HCT116 (cell line): Measurements from ENCODE around the gene EPHA6. TPM values are rescaled to one million over a fixed set of nuclear protein-coding genes. Genes with fewer than 3 reads are reported as not detected.

Experiments
- ATAC-seq: fragments of 200-7000 bp; cut with Tn5 transposase; 2 replicates; pipeline ENCODE4 v1.9.1; 2020; ENCODE audit warnings: mild to moderate bottlenecking, moderate library complexity
- BruUV-seq: library from RNA; stranded (reverse); fragments of 400-500 nt; replicated peaks from 2 replicates; lab custom pipeline; 2021; lab: Mats Ljungman, UMichigan
- CTCF ChIA-PET: fragments of 300-600 bp; sonication (Branson Sonifier 250); formaldehyde crosslinking; loops from one replicate; lab custom pipeline; 2021; ENCODE audit warnings: antibody characterized with exemption; lab: Charles Lee
- POLR2A ChIA-PET: fragments of 300-600, 350-600 bp; sonication (Branson Sonifier 250); formaldehyde crosslinking; loops from one replicate; lab custom pipeline; 2021; ENCODE audit warnings: antibody characterized with exemption; lab: Charles Lee
- RAD21 ChIA-PET, 2 experiments: fragments of 300-600 bp; sonication (Branson Sonifier 250); formaldehyde crosslinking; loops; one replicate each; lab custom pipeline; 2023; ENCODE audit warnings: low total read pairs in 2 of 2; ENCODE audit not compliant: uncharacterized antibody in 2 of 2, unreplicated experiment in 2 of 2, low non-redundant PET in 1 of 2; lab: Charles Lee
- DNase-seq: peaks from one replicate; pipeline ENCODE4 v3.0.0-alpha.2; 2010; ENCODE audit warnings: low read depth, low spot score
- H2AFZ ChIP-seq: fragments of 200-600 bp; shearing (Covaris generic), sonication (generic); 2 replicates; pipeline ENCODE4 v1.6.1; 2017; ENCODE audit warnings: low read depth, mixed run types, mixed read lengths, antibody characterized with exemption, low read length; ENCODE audit not compliant: poor library complexity, severe bottlenecking
- H3K27ac ChIP-seq: 2 replicates; pipeline ENCODE4 v1.5.1; 2012; ENCODE audit warnings: low read depth, low read length
- H3K27me3 ChIP-seq: fragments of 200-600 bp; sonication (generic); 2 replicates; pipeline ENCODE4 v1.6.1; 2016; ENCODE audit warnings: mixed run types, low read length, mixed read lengths; ENCODE audit not compliant: insufficient read depth
- H3K36me3 ChIP-seq, 2 experiments: fragments of 200-500 bp in 1 of 2; fragments of 200-600 bp in 1 of 2; sonication (Bioruptor generic) in 1 of 2; sonication (generic) in 1 of 2; 2 replicates each; pipeline versions ENCODE4 v1.5.1 to v1.6.1; 2014 to 2016; ENCODE audit warnings: low read length in 2 of 2, inconsistent platforms in 1 of 2, mixed read lengths in 1 of 2, mixed run types in 1 of 2; ENCODE audit not compliant: insufficient read depth in 2 of 2, control insufficient read depth in 1 of 2
- H3K4me1 ChIP-seq, 2 experiments: fragments of 200-600 bp in 1 of 2; sonication (generic) in 1 of 2; 2 replicates each; pipeline versions ENCODE4 v1.5.1 to v1.6.1; 2012 to 2017; ENCODE audit warnings: low read length in 2 of 2, inconsistent platforms in 1 of 2, mild to moderate bottlenecking in 1 of 2, mixed read lengths in 1 of 2, mixed run types in 1 of 2, moderate library complexity in 1 of 2; ENCODE audit not compliant: insufficient read depth in 2 of 2, control insufficient read depth in 1 of 2
- H3K4me2 ChIP-seq: fragments of 200-600 bp; sonication (generic); 2 replicates; pipeline ENCODE4 v1.6.1; 2017; ENCODE audit warnings: mixed run types, low read length, mixed read lengths
- H3K4me3 ChIP-seq, 2 experiments: fragments of 200-600 bp in 1 of 2; sonication (generic) in 1 of 2; replicated peaks in 1 of 2; 2 replicates each; pipeline ENCODE4 v1.5.1; 2011 to 2016; ENCODE audit warnings: low read length in 2 of 2, control low read depth in 1 of 2, low read depth in 1 of 2, mild to moderate bottlenecking in 1 of 2, mixed read lengths in 1 of 2, mixed run types in 1 of 2
- H3K79me2 ChIP-seq: fragments of 200-600 bp; sonication (generic); 2 replicates; pipeline ENCODE4 v1.6.1; 2017; ENCODE audit warnings: mild to moderate bottlenecking, mixed run types, low read length, moderate library complexity, mixed read lengths; ENCODE audit not compliant: insufficient read depth
- H3K9ac ChIP-seq: fragments of 200-600 bp; sonication (generic); 2 replicates; pipeline ENCODE4 v1.6.1; 2016; ENCODE audit warnings: low read length, mixed read lengths
- H3K9me2 ChIP-seq: fragments of 200-600 bp; sonication (generic), shearing (Covaris generic); 2 replicates; pipeline ENCODE4 v1.6.1; 2017; ENCODE audit warnings: mixed run types, mild to moderate bottlenecking, moderate library complexity; ENCODE audit not compliant: insufficient read depth
- H3K9me3 ChIP-seq, 2 experiments: fragments of 200-500 bp in 1 of 2; fragments of 200-600 bp in 1 of 2; sonication (Bioruptor generic) in 1 of 2; sonication (generic) in 1 of 2; 2 replicates each; pipeline ENCODE4 v1.6.1; 2014 to 2017; ENCODE audit warnings: low read length in 2 of 2, mixed read lengths in 2 of 2, inconsistent platforms in 1 of 2, low read depth in 1 of 2, mild to moderate bottlenecking in 1 of 2, mixed run types in 1 of 2, moderate library complexity in 1 of 2; ENCODE audit not compliant: control insufficient read depth in 1 of 2, insufficient read depth in 1 of 2
- H4K20me1 ChIP-seq: fragments of 200-600 bp; sonication (generic), shearing (Covaris generic); 2 replicates; pipeline ENCODE4 v1.6.1; 2017; ENCODE audit warnings: mixed run types, mild to moderate bottlenecking, moderate library complexity; ENCODE audit not compliant: insufficient read depth
- CBX3 ChIP-seq: IDR thresholded peaks from 2 replicates; pipeline ENCODE4 v1.6.1; 2012; ENCODE audit warnings: low read depth
- CEBPB ChIP-seq: IDR thresholded peaks from 2 replicates; pipeline ENCODE4 v1.6.1; 2012; ENCODE audit warnings: low read depth
- EGR1 ChIP-seq: IDR thresholded peaks from 2 replicates; pipeline ENCODE4 v1.6.1; 2012; ENCODE audit warnings: low read depth
- ELF1 ChIP-seq: IDR thresholded peaks from 2 replicates; pipeline ENCODE4 v1.6.1; 2012; ENCODE audit warnings: low read depth, borderline replicate concordance
- EZH2phosphoT487 ChIP-seq: fragments of 200-600 bp; IDR thresholded peaks from 2 replicates; pipeline ENCODE4 v1.6.1; 2018; ENCODE audit warnings: antibody characterized with exemption, borderline replicate concordance
- FOSL1 ChIP-seq: IDR thresholded peaks from 2 replicates; pipeline ENCODE4 v1.6.1; 2012; ENCODE audit warnings: low read depth
- JUND ChIP-seq: IDR thresholded peaks from 2 replicates; pipeline ENCODE4 v1.6.1; 2012
- POLR2A ChIP-seq: IDR thresholded peaks from 2 replicates; pipeline ENCODE4 v1.7.0; 2011; ENCODE audit warnings: borderline replicate concordance; ENCODE audit not compliant: insufficient read depth, insufficient read length; ENCODE audit errors: extremely low read depth
- POLR2AphosphoS5 ChIP-seq: IDR thresholded peaks from 2 replicates; pipeline ENCODE4 v1.6.1; 2011; ENCODE audit warnings: mild to moderate bottlenecking, low read depth, low read length, moderate library complexity
- SIN3A ChIP-seq: IDR thresholded peaks from 2 replicates; pipeline ENCODE4 v1.6.1; 2012; ENCODE audit warnings: low read depth
- SP1 ChIP-seq: IDR thresholded peaks from 2 replicates; pipeline ENCODE4 v1.6.1; 2012; ENCODE audit warnings: low read depth
- SRF ChIP-seq: IDR thresholded peaks from 2 replicates; pipeline ENCODE4 v1.6.1; 2012; ENCODE audit warnings: low read depth
- TCF7L2 ChIP-seq: IDR thresholded peaks from 2 replicates; pipeline ENCODE4 v1.7.0; 2011; ENCODE audit warnings: borderline replicate concordance, inconsistent platforms; ENCODE audit not compliant: insufficient read depth, insufficient read length; ENCODE audit errors: extremely low read depth
- ZFX ChIP-seq: fragments of 450-650 bp; IDR thresholded peaks from 2 replicates; pipeline ENCODE4 v1.6.1; 2017
- ZNF274 ChIP-seq: fragments of 200-500 bp; sonication (Bioruptor generic); IDR thresholded peaks from 2 replicates; pipeline ENCODE4 v1.6.1; 2014; ENCODE audit warnings: mild to moderate bottlenecking, low read depth, low read length, inconsistent platforms
- intact Hi-C: fragments of 100-400 bp; cut with micrococcal nuclease; formaldehyde crosslinking; loops from 2 replicates; pipeline ENCODE4 v1.10.0; 2022
- total RNA-seq: library from RNA; stranded (reverse); gene quantifications from one replicate; pipeline ENCODE4 v1.2.1, GENCODE V29; 2021; ENCODE audit not compliant: unreplicated experiment
- TF ChIP-seq, protein P1 (sequence below): IDR thresholded peaks from 2 replicates; pipeline ENCODE4 v1.6.1; 2012
- TF ChIP-seq, protein P2 (sequence below), 3 experiments: fragments of 200-600 bp in 1 of 3; sonication (generic) in 1 of 3; IDR thresholded peaks in 2 of 3; conservative IDR thresholded peaks in 1 of 3; 2 replicates each; pipeline ENCODE4 v1.5.1; 2012 to 2017; ENCODE audit warnings: low read depth in 2 of 3, low read length in 2 of 3, antibody characterized with exemption in 1 of 3, borderline replicate concordance in 1 of 3, control low read depth in 1 of 3, mild to moderate bottlenecking in 1 of 3, mixed read lengths in 1 of 3, mixed run types in 1 of 3, moderate library complexity in 1 of 3; ENCODE audit not compliant: insufficient read depth in 1 of 3
- TF ChIP-seq, protein P3 (sequence below): IDR thresholded peaks from 2 replicates; pipeline ENCODE4 v1.6.1; 2012
- TF ChIP-seq, protein P4 (sequence below): IDR thresholded peaks from 2 replicates; pipeline ENCODE4 v1.6.1; 2012; ENCODE audit warnings: low read depth

EPHA6 gene
- total RNA-seq, 1 experiment from 2014 or later = not detected

DNA sequence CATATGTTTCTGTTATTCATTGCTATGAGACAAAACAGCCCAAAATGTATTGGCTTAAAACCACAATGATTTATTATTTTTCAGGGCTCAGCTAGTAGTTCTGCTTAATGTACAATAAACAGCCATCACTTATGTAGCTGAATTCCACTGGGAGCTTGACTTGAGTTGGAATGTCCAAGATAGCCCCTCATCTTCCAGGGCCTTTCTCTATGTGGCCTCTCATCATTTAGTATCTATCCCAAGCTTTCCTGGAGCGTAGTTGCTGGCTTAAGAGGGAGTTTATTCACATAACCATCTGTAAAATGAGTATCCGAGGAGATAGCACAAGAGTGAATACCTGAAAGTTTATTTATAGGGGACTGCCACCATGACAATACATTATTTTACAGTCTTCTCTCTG, 176.8 kb downstream of the EPHA6 start:
- peaks cover 0 to 8% of the 10 kb centered on the region in 2 experiments; a peak in 2 of 4 replicates for H3K9me3 ChIP-seq
- H3K36me3 ChIP-seq = no peaks in the 10 kb centered on the region
- no peak for ATAC-seq
- ChIA-PET CTCF (no interaction called here), POLR2A (no interaction called here), RAD21 (no interaction called here)
- no peaks in the 10 kb centered on the region for H3K27me3 ChIP-seq
- H3K9me2 ChIP-seq = no peaks in the 10 kb centered on the region
- no peaks in the 10 kb centered on the region for H3K4me1 ChIP-seq
- H3K27ac ChIP-seq = no peak overlapping the region
- no peak overlapping the region for H3K4me3 ChIP-seq
- no peak overlapping the region for H3K9ac ChIP-seq
- no TSS peak for BruUV-seq
- intact Hi-C loops = no loop called here
- DNase-seq = no peak
- TF ChIP-seq ZFX = no peak
- TF ChIP-seq SP1 = no peak
- TF ChIP-seq POLR2A = no peak
- TF ChIP-seq ELF1 = no peak
- no peak for TF ChIP-seq SRF
- TF ChIP-seq CBX3 = no peak
- no peak for TF ChIP-seq POLR2AphosphoS5
- TF ChIP-seq ZNF274 = no peak
- no peak for TF ChIP-seq EZH2phosphoT487
- TF ChIP-seq SIN3A = no peak
- TF ChIP-seq CEBPB = no peak
- TF ChIP-seq, protein P1, sequence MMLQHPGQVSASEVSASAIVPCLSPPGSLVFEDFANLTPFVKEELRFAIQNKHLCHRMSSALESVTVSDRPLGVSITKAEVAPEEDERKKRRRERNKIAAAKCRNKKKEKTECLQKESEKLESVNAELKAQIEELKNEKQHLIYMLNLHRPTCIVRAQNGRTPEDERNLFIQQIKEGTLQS = no peak
- TF ChIP-seq, protein P2, sequence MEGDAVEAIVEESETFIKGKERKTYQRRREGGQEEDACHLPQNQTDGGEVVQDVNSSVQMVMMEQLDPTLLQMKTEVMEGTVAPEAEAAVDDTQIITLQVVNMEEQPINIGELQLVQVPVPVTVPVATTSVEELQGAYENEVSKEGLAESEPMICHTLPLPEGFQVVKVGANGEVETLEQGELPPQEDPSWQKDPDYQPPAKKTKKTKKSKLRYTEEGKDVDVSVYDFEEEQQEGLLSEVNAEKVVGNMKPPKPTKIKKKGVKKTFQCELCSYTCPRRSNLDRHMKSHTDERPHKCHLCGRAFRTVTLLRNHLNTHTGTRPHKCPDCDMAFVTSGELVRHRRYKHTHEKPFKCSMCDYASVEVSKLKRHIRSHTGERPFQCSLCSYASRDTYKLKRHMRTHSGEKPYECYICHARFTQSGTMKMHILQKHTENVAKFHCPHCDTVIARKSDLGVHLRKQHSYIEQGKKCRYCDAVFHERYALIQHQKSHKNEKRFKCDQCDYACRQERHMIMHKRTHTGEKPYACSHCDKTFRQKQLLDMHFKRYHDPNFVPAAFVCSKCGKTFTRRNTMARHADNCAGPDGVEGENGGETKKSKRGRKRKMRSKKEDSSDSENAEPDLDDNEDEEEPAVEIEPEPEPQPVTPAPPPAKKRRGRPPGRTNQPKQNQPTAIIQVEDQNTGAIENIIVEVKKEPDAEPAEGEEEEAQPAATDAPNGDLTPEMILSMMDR (IDR thresholded peaks at IDR 0.05 in 2 of 3, conservative IDR thresholded peaks at IDR 0.05 in 1 of 3; ENCODE audit: borderline replicate concordance in 1 of 3, insufficient read depth in 1 of 3, low read depth in 2 of 3, low read length in 2 of 3) = no peak
- TF ChIP-seq, protein P3, sequence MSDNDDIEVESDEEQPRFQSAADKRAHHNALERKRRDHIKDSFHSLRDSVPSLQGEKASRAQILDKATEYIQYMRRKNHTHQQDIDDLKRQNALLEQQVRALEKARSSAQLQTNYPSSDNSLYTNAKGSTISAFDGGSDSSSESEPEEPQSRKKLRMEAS = no peak
- no peak for TF ChIP-seq JUND
- no peak for TF ChIP-seq TCF7L2
- TF ChIP-seq, protein P4, sequence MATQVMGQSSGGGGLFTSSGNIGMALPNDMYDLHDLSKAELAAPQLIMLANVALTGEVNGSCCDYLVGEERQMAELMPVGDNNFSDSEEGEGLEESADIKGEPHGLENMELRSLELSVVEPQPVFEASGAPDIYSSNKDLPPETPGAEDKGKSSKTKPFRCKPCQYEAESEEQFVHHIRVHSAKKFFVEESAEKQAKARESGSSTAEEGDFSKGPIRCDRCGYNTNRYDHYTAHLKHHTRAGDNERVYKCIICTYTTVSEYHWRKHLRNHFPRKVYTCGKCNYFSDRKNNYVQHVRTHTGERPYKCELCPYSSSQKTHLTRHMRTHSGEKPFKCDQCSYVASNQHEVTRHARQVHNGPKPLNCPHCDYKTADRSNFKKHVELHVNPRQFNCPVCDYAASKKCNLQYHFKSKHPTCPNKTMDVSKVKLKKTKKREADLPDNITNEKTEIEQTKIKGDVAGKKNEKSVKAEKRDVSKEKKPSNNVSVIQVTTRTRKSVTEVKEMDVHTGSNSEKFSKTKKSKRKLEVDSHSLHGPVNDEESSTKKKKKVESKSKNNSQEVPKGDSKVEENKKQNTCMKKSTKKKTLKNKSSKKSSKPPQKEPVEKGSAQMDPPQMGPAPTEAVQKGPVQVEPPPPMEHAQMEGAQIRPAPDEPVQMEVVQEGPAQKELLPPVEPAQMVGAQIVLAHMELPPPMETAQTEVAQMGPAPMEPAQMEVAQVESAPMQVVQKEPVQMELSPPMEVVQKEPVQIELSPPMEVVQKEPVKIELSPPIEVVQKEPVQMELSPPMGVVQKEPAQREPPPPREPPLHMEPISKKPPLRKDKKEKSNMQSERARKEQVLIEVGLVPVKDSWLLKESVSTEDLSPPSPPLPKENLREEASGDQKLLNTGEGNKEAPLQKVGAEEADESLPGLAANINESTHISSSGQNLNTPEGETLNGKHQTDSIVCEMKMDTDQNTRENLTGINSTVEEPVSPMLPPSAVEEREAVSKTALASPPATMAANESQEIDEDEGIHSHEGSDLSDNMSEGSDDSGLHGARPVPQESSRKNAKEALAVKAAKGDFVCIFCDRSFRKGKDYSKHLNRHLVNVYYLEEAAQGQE = no peak
- TF ChIP-seq FOSL1 = no peak
- TF ChIP-seq EGR1 = no peak
- TF ChIP-seq, all 23 proteins: peak for 0
- Histone ChIP-seq H4K20me1 (no peaks in the 10 kb centered on the region), H3K4me2 (no peak overlapping the region), H3K79me2 (no peaks in the 10 kb centered on the region), H2AFZ (no peak overlapping the region)
